ENCODE results near the gene ZDHHC14.
"Not testable (repeated sequence)": the region's sequence is repeated elsewhere in the genome, so short reads cannot be mapped to it uniquely, and the experiment has no call there.

ZDHHC14 gene

GRCh38 chr6:157695301-157696040 is 314.5 kb downstream of the ZDHHC14 start:
- in situ Hi-C loops (cut with HindIII; ENCODE audit: low sequenced_read_pairs) = loop anchor here (5.0 kb wide), 1 partner anchor 48 kb away; no protein-coding TSS in a partner anchor

- in situ Hi-C loops (cut with HindIII; ENCODE audit: low sequenced_read_pairs) = loop anchor here (5.0 kb wide), 1 partner anchor 53 kb away; no protein-coding TSS in a partner anchor
Observed at GRCh38 chr6:157699777-157700636, 319.0 kb downstream of the ZDHHC14 start.

GRCh38 chr6:157706351-157706750 is 325.4 kb downstream of the ZDHHC14 start:
- in situ Hi-C loops (cut with HindIII; ENCODE audit: low sequenced_read_pairs) = not testable (repeated sequence)

GRCh38 chr6:157706883-157707282 is 325.9 kb downstream of the ZDHHC14 start:
- in situ Hi-C loops (cut with HindIII; ENCODE audit: low sequenced_read_pairs) = no loop called here

- in situ Hi-C loops (cut with HindIII; ENCODE audit: low sequenced_read_pairs) = no loop called here
Observed at GRCh38 chr6:157707576-157707975, 326.6 kb downstream of the ZDHHC14 start.

- in situ Hi-C loops (cut with HindIII; ENCODE audit: low sequenced_read_pairs) = no loop called here
Observed at GRCh38 chr6:157708239-157708638, 327.2 kb downstream of the ZDHHC14 start.

- in situ Hi-C loops (cut with HindIII; ENCODE audit: low sequenced_read_pairs) = no loop called here
Observed at GRCh38 chr6:157708933-157709332, 327.9 kb downstream of the ZDHHC14 start.

GRCh38 chr6:157709555-157709954 is 328.6 kb downstream of the ZDHHC14 start:
- in situ Hi-C loops (cut with HindIII; ENCODE audit: low sequenced_read_pairs) = no loop called here

GRCh38 chr6:157710604-157711003 is 329.6 kb downstream of the ZDHHC14 start:
- in situ Hi-C loops (cut with HindIII; ENCODE audit: low sequenced_read_pairs) = no loop called here

GRCh38 chr6:157711060-157711459 is 330.1 kb downstream of the ZDHHC14 start:
- in situ Hi-C loops (cut with HindIII; ENCODE audit: low sequenced_read_pairs) = no loop called here

GRCh38 chr6:157712585-157713295 is 331.8 kb downstream of the ZDHHC14 start:
- in situ Hi-C loops (cut with HindIII; ENCODE audit: low sequenced_read_pairs) = no loop called here

- in situ Hi-C loops (cut with HindIII; ENCODE audit: low sequenced_read_pairs) = no loop called here
Observed at GRCh38 chr6:157713451-157714152, 332.6 kb downstream of the ZDHHC14 start.

GRCh38 chr6:157714153-157714490 is 333.1 kb downstream of the ZDHHC14 start:
- in situ Hi-C loops (cut with HindIII; ENCODE audit: low sequenced_read_pairs) = no loop called here

- in situ Hi-C loops (cut with HindIII; ENCODE audit: low sequenced_read_pairs) = no loop called here
Observed at GRCh38 chr6:157715728-157716164, 334.8 kb downstream of the ZDHHC14 start.

- in situ Hi-C loops (cut with HindIII; ENCODE audit: low sequenced_read_pairs) = no loop called here
Observed at GRCh38 chr6:157716251-157716995, 335.4 kb downstream of the ZDHHC14 start.

GRCh38 chr6:157717340-157717748 is 336.4 kb downstream of the ZDHHC14 start:
- in situ Hi-C loops (cut with HindIII; ENCODE audit: low sequenced_read_pairs) = no loop called here

- in situ Hi-C loops (cut with HindIII; ENCODE audit: low sequenced_read_pairs) = no loop called here
Observed at GRCh38 chr6:157718503-157719187, 337.7 kb downstream of the ZDHHC14 start.

- in situ Hi-C loops (cut with HindIII; ENCODE audit: low sequenced_read_pairs) = not testable (repeated sequence)
Observed at GRCh38 chr6:157720964-157721363, 340.0 kb downstream of the ZDHHC14 start.

GRCh38 chr6:157721426-157721825 is 340.4 kb downstream of the ZDHHC14 start:
- in situ Hi-C loops (cut with HindIII; ENCODE audit: low sequenced_read_pairs) = no loop called here
